Lower lobe of right lung (tissue), 2 donors: ENCODE measurements around the gene DCTN1. TPM values are rescaled to one million over a fixed set of nuclear protein-coding genes. Genes with fewer than 3 reads are reported as not detected.

Experiments used
- ATAC-seq, 2 donors: fragments of 200-7000 bp; cut with Tn5 transposase; one replicate each; pipeline ENCODE4 v1.9.1; 2020 to 2022; ENCODE audit warnings: mild to moderate bottlenecking in 2 of 2, moderate library complexity in 2 of 2
- DNase-seq: peaks from one replicate; pipeline ENCODE4 v3.0.0-alpha.2; 2020
- H3K27ac ChIP-seq: fragments of 200-600 bp; one replicate; pipeline ENCODE4 v1.8.0; 2022
- H3K27me3 ChIP-seq: fragments of 200-600 bp; one replicate; pipeline ENCODE4 v1.8.0; 2022; ENCODE audit warnings: low read depth
- H3K36me3 ChIP-seq: fragments of 200-600 bp; one replicate; pipeline ENCODE4 v1.8.0; 2022; ENCODE audit warnings: mild to moderate bottlenecking
- H3K4me1 ChIP-seq: fragments of 200-600 bp; one replicate; pipeline ENCODE4 v1.8.0; 2022
- H3K4me3 ChIP-seq: fragments of 200-600 bp; one replicate; pipeline ENCODE4 v1.8.0; 2022; ENCODE audit warnings: mild to moderate bottlenecking
- H3K9me3 ChIP-seq: fragments of 200-600 bp; one replicate; pipeline ENCODE4 v1.8.0; 2022
- intact Hi-C: fragments of 100-400 bp; cut with DNase I; formaldehyde crosslinking; loops from one replicate; pipeline ENCODE4 v1.11.0; 2022
- total RNA-seq: library from RNA; stranded (reverse); fragmentation: NEBNext Ultra II Directional; extraction: Animal tissue kit (Norgen Biotek cat#: 25700); gene quantifications from one replicate; pipeline ENCODE4 v1.2.1, GENCODE V29; 2021
- TF ChIP-seq, protein P1 (sequence below): fragments of 200-600 bp; IDR thresholded peaks from one replicate; pipeline ENCODE4 v1.8.0; 2022; ENCODE audit warnings: antibody characterized with exemption, mild to moderate bottlenecking
- donor health status: DM: no; HTN: yes; CAD: no; lungs with severe emphysema.

Gene DCTN1
- total RNA-seq, 1 donor from 2014 or later, result 142 TPM

DNA sequence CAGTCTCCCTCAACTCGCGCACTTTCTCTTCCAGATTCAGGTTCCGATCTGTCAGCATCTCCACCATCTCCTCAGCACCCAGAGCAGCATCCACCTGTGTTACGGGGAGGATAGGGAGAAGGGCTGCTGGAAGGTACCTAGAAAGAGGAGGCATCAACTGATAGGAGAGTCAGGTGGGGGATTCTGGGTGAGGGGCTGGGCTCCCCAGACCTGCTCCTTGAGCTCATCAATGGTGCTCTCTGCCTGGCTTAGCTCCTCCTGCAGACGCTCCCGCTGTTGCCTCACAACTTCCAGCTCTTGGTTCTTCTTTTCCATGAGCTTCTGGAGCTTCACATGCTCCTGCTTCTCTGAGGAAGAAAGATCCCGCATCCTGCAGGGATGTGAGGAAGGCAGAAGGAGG is 10.1 kb downstream of the DCTN1 start:
- Histone ChIP-seq H3K36me3 (peaks cover 76% of the 10 kb centered on the region), H3K27ac (no peak overlapping the region), H3K4me3 (no peak overlapping the region), H3K9me3 (no peaks in the 10 kb centered on the region), H3K27me3 (no peaks in the 10 kb centered on the region), H3K4me1 (peaks cover 15% of the 10 kb centered on the region)
- intact Hi-C loops, result no loop called here
- TF ChIP-seq, protein P1, sequence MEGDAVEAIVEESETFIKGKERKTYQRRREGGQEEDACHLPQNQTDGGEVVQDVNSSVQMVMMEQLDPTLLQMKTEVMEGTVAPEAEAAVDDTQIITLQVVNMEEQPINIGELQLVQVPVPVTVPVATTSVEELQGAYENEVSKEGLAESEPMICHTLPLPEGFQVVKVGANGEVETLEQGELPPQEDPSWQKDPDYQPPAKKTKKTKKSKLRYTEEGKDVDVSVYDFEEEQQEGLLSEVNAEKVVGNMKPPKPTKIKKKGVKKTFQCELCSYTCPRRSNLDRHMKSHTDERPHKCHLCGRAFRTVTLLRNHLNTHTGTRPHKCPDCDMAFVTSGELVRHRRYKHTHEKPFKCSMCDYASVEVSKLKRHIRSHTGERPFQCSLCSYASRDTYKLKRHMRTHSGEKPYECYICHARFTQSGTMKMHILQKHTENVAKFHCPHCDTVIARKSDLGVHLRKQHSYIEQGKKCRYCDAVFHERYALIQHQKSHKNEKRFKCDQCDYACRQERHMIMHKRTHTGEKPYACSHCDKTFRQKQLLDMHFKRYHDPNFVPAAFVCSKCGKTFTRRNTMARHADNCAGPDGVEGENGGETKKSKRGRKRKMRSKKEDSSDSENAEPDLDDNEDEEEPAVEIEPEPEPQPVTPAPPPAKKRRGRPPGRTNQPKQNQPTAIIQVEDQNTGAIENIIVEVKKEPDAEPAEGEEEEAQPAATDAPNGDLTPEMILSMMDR, result no peak
- DNase-seq, result no peak
- ATAC-seq, result no peak

- Histone ChIP-seq H3K9me3 (no peaks in the 10 kb centered on the region), H3K4me1 (peaks cover 8% of the 10 kb centered on the region), H3K36me3 (peaks cover 89% of the 10 kb centered on the region), H3K27ac (no peak overlapping the region), H3K27me3 (no peaks in the 10 kb centered on the region), H3K4me3 (no peak overlapping the region)
- ATAC-seq (no peak), DNase-seq (no peak)
- intact Hi-C loops, result no loop called here
- TF ChIP-seq, protein P1, result no peak
Measured at GRCh38 chr2:74368499-74368898, 11.6 kb downstream of the DCTN1 start.

- DNase-seq (no peak), ATAC-seq (no peak)
- Histone ChIP-seq H3K27me3 (no peaks in the 10 kb centered on the region), H3K9me3 (no peaks in the 10 kb centered on the region), H3K4me1 (peaks cover 1% of the 10 kb centered on the region), H3K27ac (no peak overlapping the region), H3K4me3 (no peak overlapping the region), H3K36me3 (peaks cover 96% of the 10 kb centered on the region)
- TF ChIP-seq, protein P1, result no peak
- intact Hi-C loops, result no loop called here
Measured at GRCh38 chr2:74367789-74368188, 12.3 kb downstream of the DCTN1 start.

GRCh38 chr2:74366036-74366435 is 14.1 kb downstream of the DCTN1 start:
- DNase-seq, result no peak
- Histone ChIP-seq H3K4me1 (no peaks in the 10 kb centered on the region), H3K27me3 (no peaks in the 10 kb centered on the region), H3K36me3 (peaks cover 100% of the 10 kb centered on the region), H3K4me3 (no peak overlapping the region), H3K9me3 (no peaks in the 10 kb centered on the region), H3K27ac (no peak overlapping the region)
- TF ChIP-seq, protein P1, result no peak
- intact Hi-C loops, result no loop called here
- ATAC-seq, result no peak

DNA sequence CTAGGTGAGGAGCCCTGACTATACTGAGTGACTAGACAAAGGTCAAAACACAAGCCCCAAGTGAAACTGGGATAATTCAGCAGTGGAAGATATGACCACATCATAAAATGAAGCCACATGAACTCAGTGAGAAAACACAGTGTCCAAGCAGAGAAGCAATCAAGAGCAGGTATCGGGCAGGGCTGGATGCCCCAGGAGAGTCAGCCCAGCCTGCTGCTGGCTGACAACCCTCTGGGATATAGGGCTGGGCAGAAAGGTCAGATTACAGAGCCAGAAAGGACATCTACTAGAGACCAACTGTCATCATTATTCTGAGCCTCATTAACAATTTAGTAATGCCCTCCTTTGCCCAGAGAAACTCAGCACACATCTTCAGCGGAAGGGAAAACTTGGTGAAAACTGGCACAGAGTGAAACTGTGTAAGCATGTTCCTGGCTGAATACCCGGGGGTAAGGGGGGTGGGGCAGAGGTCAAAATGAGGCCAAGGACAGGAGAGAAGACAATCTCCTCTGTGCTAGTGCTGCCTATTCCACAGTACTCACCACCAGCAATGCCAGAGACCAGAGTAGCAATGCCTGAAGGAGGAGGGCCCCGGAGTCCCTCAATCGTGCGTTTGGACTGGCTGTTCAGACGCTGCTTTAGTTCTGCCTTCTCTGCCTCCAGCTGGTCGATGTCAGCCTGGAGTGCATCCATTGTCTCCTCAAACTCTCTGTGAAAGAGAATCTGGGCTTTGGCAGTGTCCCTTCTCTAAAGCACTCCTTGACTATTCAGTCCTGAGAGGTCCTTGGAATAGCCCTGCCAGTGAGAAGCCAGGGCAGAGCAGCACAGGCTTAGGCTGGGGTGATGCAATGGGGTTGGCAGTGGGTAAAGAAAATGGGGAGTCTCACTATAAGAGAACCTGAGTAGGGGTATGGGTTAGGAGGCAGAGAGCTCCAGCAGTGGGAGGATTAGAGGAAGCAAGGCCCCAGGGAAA is 15.3 kb downstream of the DCTN1 start:
- Histone ChIP-seq H3K4me3 (no peak overlapping the region), H3K27me3 (no peaks in the 10 kb centered on the region), H3K4me1 (no peaks in the 10 kb centered on the region), H3K27ac (no peak overlapping the region), H3K9me3 (no peaks in the 10 kb centered on the region), H3K36me3 (peaks cover 100% of the 10 kb centered on the region)
- DNase-seq, result no peak
- ATAC-seq, result no peak
- intact Hi-C loops, result no loop called here
- TF ChIP-seq, protein P1, result no peak
